Superior temporal gyrus (tissue), 1 donor: ENCODE data around the gene SMPD3.

ENCODE experiments used
- DNase-seq: peaks from one replicate; pipeline ENCODE4 v3.0.0-alpha.2; 2016; ENCODE audit errors: extremely low spot score

Gene SMPD3

DNA sequence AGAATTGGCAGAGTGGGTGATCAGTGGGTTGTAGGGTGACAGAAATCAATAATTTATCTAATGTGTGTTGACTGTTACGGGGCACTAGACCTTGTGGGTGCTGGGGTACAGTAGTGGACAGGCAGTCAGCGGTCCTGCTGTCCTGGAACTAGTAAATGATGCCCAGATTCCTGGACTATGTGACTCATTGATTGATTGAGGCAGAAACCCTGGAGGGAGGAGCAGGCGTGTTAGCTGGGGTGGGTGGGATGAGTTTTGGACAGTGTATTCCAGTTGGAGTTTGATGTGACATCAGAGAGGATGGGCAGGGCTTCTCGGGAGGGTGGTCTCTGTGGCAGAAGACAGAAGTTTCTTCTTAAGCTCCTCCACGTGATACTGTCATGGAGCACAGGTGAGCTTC lies 113.1 kb downstream of the SMPD3 start:
- DNase-seq: no peak

- DNase-seq: peak; percentile 29
Observed at GRCh38 chr16:68332411-68333121, 115.7 kb downstream of the SMPD3 start.

DNA sequence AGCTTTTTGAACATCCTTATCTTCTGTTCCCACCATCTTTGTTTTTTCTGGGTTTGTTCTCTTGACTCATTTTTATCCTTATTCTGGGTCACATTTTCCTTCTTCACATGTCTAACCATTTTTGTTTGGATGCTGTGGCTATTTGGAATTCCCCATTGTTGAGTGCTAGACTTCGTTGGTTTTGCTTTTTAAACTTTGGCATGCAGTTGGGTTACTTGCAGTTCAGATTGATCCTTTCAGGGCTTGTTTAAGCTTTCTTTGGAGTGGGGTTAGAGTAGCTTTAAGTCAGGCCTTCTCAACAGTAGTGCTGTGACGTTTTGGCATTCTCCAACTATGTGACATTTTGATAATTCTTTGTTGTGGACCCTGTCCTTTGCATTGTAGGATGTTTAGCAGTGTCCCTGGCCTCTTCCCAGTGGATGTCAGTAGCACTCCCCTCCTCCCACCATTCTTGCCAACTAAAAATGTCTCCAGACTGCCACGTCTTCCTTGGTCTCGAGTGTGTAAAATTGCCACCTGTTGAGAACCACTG lies 116.4 kb downstream of the SMPD3 start:
- DNase-seq: no peak

GRCh38 chr16:68328860-68329390 lies 119.4 kb downstream of the SMPD3 start:
- no peak for DNase-seq

DNA sequence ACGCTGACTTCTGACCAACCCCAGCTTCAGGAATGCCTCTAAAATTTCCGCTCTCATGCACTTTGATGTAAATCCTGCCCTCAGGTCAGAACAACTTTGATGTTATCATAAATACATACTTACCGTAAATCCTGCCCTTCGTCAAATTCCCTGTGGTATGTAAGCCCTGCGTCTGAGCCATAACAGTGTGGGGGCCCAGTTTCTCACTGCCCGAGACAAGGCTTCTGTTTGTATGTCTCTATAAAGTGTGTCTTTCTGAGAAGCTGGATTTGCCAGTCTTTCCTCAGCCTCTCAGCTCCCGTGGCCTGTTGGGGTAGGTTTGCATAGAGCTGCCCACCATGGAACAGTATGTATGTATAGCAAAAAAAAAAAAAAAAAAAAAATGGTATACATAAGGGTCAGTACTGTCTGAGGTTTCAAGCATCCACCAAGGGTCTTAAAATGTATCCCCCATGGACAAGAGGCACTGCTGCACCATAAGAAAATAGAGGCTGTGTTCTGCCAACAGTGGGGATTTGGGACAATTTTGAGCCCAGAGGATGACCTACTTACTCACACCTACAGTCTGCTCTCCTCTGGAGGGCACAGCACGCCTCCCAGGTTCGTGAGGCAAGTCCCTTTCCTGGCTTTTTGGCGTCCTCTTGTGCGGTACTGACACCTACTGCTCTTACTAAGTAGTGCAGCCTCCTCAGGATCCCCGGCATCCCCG lies 120.0 kb downstream of the SMPD3 start:
- peak; percentile 94 for DNase-seq

DNA sequence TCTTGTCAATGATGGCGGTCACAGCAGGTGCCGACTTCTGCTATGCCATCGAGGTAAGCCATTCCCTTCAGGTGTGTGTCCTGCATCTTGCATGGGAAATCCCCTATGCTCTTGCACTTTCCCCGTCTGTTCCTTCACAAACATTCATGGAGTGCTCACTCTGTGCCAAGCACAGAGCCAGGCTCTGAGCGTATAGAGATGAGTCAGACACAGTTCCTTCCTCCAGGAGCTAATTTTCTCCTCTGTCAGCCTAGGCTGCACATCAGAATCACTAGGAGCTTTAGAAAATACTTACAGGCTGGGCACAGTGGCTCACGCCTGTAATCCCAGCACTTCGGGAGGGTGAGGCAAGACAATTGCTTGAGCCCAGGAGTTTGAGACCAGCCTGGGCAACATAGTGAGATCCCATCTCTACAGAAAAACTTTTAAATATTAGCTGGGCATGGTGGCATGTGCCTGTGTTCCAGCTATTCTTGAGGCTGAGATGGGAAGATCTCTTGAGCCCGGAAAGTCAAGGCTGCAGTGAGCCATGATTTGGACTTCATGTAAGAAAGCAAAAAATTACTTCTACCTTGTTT lies 123.4 kb downstream of the SMPD3 start:
- DNase-seq: no peak

GRCh38 chr16:68324336-68324735 lies 124.0 kb downstream of the SMPD3 start:
- no peak for DNase-seq

DNA sequence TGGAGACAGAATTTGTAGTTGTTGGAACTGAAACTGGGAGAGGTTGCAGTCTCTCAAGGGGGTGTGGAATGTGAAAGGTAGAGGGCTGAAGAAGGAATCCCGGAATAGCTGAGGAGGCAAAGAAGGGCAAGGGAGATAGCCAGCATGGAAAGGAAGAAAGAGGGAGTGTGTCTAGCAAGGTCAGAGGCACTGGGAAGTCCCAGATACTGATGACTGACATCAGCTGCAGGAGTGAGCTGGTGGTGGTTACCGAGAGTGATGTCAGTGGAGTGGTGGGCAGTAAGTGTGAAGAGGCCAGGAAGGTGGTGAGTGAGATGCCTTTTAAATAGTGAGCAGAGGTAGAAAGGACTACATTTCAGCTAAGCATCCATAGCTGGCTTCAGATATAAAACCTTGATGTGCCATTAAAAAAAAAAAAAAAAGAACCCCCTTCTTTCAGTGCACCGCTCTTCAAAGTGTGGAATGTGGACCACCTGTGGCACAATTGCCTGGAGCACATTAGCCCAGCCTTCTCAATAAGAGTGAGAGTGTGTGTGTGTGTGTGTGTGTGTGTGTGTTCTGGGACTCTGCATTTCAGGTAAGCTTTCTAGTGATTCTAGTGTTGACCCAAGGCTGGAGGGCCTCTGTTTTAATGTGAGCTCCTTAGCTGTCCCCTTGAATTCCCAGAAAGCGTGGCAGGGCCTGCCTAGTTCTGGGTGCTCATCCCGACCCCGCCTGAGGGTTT lies 129.0 kb downstream of the SMPD3 start:
- DNase-seq: no peak

GRCh38 chr16:68313116-68313515 lies 135.2 kb downstream of the SMPD3 start:
- DNase-seq: no peak

DNA sequence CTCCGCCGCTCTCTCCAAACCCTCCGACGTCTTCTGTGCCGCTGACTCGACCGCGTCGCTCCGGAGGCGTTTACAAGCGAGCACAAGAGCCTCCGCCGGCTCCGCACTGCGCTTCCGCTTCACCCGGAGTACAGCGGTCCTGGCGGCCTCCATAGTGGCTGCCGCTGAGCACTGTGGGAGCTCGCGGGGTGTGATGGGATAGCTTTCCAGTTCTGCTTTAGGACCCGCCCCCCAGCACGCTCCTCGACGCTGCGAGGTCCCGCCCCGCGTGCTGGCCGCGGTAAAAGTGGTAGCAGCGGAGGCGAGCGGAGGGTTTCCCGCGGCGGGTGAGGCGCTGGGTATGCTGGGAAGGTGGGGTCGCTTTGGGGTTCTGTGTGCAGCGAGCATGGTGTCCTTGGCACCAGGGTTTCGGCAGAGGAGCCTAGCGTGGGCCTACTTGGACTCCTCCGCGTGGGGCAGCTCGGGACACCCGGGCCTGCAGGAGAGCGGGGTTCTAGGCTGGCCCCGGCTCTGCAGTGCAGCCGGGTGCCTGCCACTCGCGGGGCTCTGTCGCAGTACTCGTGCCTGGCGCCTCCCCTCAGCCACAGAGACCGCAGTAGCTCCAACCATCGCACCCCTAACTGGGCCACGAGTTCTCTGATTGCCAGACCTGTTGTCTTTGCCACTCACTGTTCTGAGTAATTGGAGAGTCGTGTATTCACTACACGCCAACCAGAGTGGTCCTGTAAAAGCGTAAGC lies 137.4 kb downstream of the SMPD3 start, which contains the start of the genes PRMT7 and SLC7A6OS:
TSS of gene PRMT7 (plus strand) at position 246 of the 738 bp plus-strand sequence. CDS start 4,961 bp downstream, outside the sequence.
TSS of gene SLC7A6OS (minus strand) at position 173 of the 738 bp plus-strand sequence. CDS start at position 153, 20 bp downstream.
- peak; percentile 96 for DNase-seq

- DNase-seq: no peak
Observed at GRCh38 chr16:68310437-68310773, 137.9 kb downstream of the SMPD3 start.

DNA sequence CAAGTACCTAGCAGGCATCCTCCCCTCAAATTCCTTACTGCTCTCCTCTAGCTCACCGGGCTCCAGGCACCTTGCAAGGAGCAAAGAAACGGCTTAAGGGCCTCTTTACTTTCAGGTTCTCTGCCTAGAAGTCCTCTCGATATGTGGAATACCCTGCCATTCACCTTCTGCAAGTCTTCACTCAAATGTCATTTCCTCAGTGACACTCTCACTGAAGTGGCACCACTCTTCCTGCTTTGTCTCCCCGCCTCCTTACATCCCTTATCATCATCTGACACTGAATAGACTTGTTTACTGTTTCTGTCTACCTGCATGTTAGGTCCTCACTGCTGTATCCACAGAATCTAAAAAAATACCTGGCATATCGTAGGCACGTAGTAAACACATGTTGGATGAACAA lies 138.5 kb downstream of the SMPD3 start:
- no peak for DNase-seq
